SKM-1 (cell line): ENCODE measurements around the gene SYNPO2.

Experiments used
- DNase-seq: peaks from one replicate; lab custom pipeline; 2025; ENCODE audit not compliant: unreplicated experiment; lab: John Stamatoyannopoulos, UW

SYNPO2 gene

GRCh38 chr4:119105605-119106004, 217.0 kb downstream of the SYNPO2 start:
- no peak for DNase-seq

GRCh38 chr4:119106036-119107000, 217.7 kb downstream of the SYNPO2 start:
- no peak for DNase-seq

GRCh38 chr4:119110121-119110520, 221.5 kb downstream of the SYNPO2 start:
- no peak for DNase-seq
